ENCODE measurements around the gene ALOX15B. TPM values are rescaled to one million over a fixed set of nuclear protein-coding genes. Genes with fewer than 3 reads are reported as not detected.

The ALOX15B gene
- total RNA-seq, 4 donors from 2014 or later, result 13.9 to 116 (median 59.9) TPM

- intact Hi-C loops (cut with DNase I; ENCODE audit: low total_unique reads), result no loop called here
- WGBS, 2 donors, result 80 to 92% methylated on average over 8 of the region's 8 CpGs
- no peak overlapping the region for H3K4me3 ChIP-seq (ENCODE audit: low read depth, poor library complexity, severe bottlenecking)
- DNase-seq (ENCODE audit: low spot score in 2 of 2), result no peak
- TF ChIP-seq POLR2A (IDR thresholded peaks at IDR 0.05), result no peak
- no peak for TF ChIP-seq CTCF (IDR thresholded peaks at IDR 0.05)
These were observed 57.7 kb downstream of the ALOX15B start for GRCh38 chr17:8096541-8096940.

Small RNAs within 50 kb of the gene (microRNA-seq; reads per million reads assigned to microRNA genes)
- gene MIR4314 (ENCODE audit: borderline number of aligned reads in 1 of 2, borderline replicate concordance in 2 of 2), result 0 reads per million in 2 donors

Other genes starting within 250 kb of the ALOX15B start
- gene KDM6B, start 204.8 kb upstream of the ALOX15B start, total RNA-seq, result 10 to 100 TPM; 12.5 to 30.9 (median 18.0) TPM
- 1 to 10 TPM in 3 of 4 donors, under 1 TPM in 1; 0.91 to 5.9 (median 3.4) TPM for gene TMEM88, start 184.0 kb upstream of the ALOX15B start, total RNA-seq
- 100 to 1,000 TPM in 1 of 4 donors, 10 to 100 TPM in 3; 56.8 to 101 (median 91.3) TPM for gene NAA38, start 181.5 kb upstream of the ALOX15B start, total RNA-seq
- gene CYB5D1, start 181.1 kb upstream of the ALOX15B start, total RNA-seq, result 10 to 100 TPM in 1 of 4 donors, 1 to 10 TPM in 3; 7.0 to 14.1 (median 9.1) TPM
- 10 to 100 TPM; 36.8 to 71.1 (median 54.8) TPM for gene CHD3, start 150.3 kb upstream of the ALOX15B start, total RNA-seq
- 100 to 1,000 TPM; 111 to 202 (median 172) TPM for gene RNF227, start 122.8 kb upstream of the ALOX15B start, total RNA-seq
- under 1 TPM; 0.10 to 0.49 (median 0.24) TPM for gene KCNAB3, start 109.2 kb upstream of the ALOX15B start, total RNA-seq
- 10 to 100 TPM; 39.8 to 62.5 (median 52.2) TPM for gene TRAPPC1, start 107.1 kb upstream of the ALOX15B start, total RNA-seq
- 10 to 100 TPM; 23.4 to 43.1 (median 27.0) TPM for gene CNTROB, start 106.9 kb upstream of the ALOX15B start, total RNA-seq
- under 1 TPM in 1 of 4 donors, not detected in 3; 0.13 TPM for gene GUCY2D, start 36.4 kb upstream of the ALOX15B start, total RNA-seq
- gene ALOX12B, start 48.7 kb downstream of the ALOX15B start, total RNA-seq, result 100 to 1,000 TPM; 131 to 246 (median 157) TPM
- 100 to 1,000 TPM in 1 of 4 donors, 10 to 100 TPM in 3; 73.8 to 143 (median 88.2) TPM for gene ALOXE3, start 79.5 kb downstream of the ALOX15B start, total RNA-seq
- gene HES7, start 85.0 kb downstream of the ALOX15B start, total RNA-seq, result not detected
- 100 to 1,000 TPM; 197 to 545 (median 266) TPM for gene PER1, start 113.3 kb downstream of the ALOX15B start, total RNA-seq
- gene VAMP2, start 123.9 kb downstream of the ALOX15B start, total RNA-seq, result 10 to 100 TPM; 43.5 to 58.9 (median 49.3) TPM
- 10 to 100 TPM; 15.9 to 21.0 (median 17.6) TPM for gene TMEM107, start 137.3 kb downstream of the ALOX15B start, total RNA-seq
- 10 to 100 TPM; 22.0 to 26.6 (median 25.0) TPM for gene BORCS6, start 151.1 kb downstream of the ALOX15B start, total RNA-seq
- gene AURKB, start 171.5 kb downstream of the ALOX15B start, total RNA-seq, result 10 to 100 TPM in 2 of 4 donors, 1 to 10 TPM in 2; 3.2 to 12.9 (median 8.6) TPM
- gene CTC1, start 209.0 kb downstream of the ALOX15B start, total RNA-seq, result 10 to 100 TPM; 11.2 to 32.0 (median 15.9) TPM
- 10 to 100 TPM in 3 of 4 donors, 1 to 10 TPM in 1; 6.2 to 19.0 (median 15.7) TPM for gene PFAS, start 210.2 kb downstream of the ALOX15B start, total RNA-seq
- 10 to 100 TPM; 11.4 to 18.1 (median 13.5) TPM for gene RANGRF, start 249.6 kb downstream of the ALOX15B start, total RNA-seq